GM12864 (cell line): ENCODE measurements around the gene UBAP1.
"Not testable (repeated sequence)": the region's sequence is repeated elsewhere in the genome, so short reads cannot be mapped to it uniquely, and the experiment has no call there.

Experiments used
- DNase-seq: peaks from one replicate; pipeline ENCODE4 v3.0.0-alpha.2; 2011; ENCODE audit warnings: low read depth
- H3K4me3 ChIP-seq: 2 replicates; pipeline ENCODE4 v1.5.1; 2011; ENCODE audit warnings: mild to moderate bottlenecking, low read depth, low read length, control low read depth
- TF ChIP-seq, protein P1 (sequence below): IDR thresholded peaks from 2 replicates; pipeline ENCODE4 v1.5.1; 2011; ENCODE audit warnings: low read depth, mild to moderate bottlenecking, moderate library complexity, low read length, control low read depth, inconsistent platforms; ENCODE audit errors: missing control alignments

The UBAP1 gene

GRCh38 chr9:34267660-34268059 is 88.8 kb downstream of the UBAP1 start:
- no peak overlapping the region for H3K4me3 ChIP-seq
- TF ChIP-seq, protein P1, sequence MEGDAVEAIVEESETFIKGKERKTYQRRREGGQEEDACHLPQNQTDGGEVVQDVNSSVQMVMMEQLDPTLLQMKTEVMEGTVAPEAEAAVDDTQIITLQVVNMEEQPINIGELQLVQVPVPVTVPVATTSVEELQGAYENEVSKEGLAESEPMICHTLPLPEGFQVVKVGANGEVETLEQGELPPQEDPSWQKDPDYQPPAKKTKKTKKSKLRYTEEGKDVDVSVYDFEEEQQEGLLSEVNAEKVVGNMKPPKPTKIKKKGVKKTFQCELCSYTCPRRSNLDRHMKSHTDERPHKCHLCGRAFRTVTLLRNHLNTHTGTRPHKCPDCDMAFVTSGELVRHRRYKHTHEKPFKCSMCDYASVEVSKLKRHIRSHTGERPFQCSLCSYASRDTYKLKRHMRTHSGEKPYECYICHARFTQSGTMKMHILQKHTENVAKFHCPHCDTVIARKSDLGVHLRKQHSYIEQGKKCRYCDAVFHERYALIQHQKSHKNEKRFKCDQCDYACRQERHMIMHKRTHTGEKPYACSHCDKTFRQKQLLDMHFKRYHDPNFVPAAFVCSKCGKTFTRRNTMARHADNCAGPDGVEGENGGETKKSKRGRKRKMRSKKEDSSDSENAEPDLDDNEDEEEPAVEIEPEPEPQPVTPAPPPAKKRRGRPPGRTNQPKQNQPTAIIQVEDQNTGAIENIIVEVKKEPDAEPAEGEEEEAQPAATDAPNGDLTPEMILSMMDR = no peak
- no peak for DNase-seq

DNA sequence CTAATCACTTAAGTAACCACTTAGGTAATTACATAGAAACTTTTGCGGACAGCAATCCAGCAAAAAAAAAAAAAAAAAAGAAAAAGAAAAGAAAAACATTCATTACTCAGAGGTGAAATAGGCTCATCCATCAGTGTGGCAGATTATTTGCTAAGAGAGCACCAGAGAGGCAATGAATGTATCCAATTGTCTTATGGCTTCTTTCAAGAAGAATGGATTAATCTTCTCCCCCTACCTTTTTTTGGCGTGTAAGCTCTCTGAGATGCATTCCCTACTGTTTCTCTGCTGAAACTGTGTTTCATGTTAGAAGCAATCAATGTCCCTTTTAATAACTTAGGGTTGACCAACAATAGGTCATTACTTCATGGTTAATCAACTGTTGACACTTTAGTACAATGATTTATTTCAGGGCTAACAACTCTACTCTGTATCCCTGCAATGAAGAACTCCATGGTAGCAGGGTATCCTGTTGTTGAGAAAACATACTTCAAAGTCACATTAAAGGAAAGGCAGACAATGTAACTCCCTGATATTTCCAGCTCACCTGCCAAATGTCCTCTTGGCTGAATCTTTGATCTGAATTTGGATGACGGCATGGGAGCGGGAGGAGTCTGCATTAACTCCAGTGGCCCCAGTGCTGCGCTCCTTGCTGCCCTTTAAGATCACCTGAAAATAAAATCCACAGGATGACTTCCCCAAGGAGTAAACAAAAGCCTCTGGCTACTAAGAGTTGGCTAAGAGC is 92.6 kb downstream of the UBAP1 start:
- no peak overlapping the region for H3K4me3 ChIP-seq
- TF ChIP-seq, protein P1 = no peak
- no peak for DNase-seq

GRCh38 chr9:34272101-34272541 is 93.3 kb downstream of the UBAP1 start:
- no peak for DNase-seq
- no peak overlapping the region for H3K4me3 ChIP-seq
- TF ChIP-seq, protein P1 = no peak

GRCh38 chr9:34273588-34273987 is 94.7 kb downstream of the UBAP1 start:
- not testable (repeated sequence) for DNase-seq, H3K4me3 ChIP-seq

DNA sequence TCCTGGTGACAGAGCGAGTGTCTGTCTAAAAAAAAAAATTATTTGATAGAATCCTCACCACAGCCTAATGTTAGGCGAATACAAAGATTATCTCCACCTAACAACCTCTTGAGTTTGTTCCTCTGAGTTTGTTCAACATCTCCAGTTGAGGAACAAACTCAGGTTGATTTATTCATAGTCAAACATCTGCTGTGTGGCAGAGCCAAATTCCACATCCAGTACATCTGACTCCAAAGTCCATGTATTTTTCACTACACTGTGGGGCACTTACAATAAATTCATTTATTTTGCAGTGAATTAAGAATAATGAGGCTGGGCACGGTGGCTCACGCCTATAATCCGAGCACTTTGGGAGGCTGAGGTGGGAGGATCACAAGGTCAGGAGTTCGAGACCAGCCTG is 97.0 kb downstream of the UBAP1 start:
- no peak for DNase-seq
- TF ChIP-seq, protein P1 = no peak
- H3K4me3 ChIP-seq = no peak overlapping the region

DNA sequence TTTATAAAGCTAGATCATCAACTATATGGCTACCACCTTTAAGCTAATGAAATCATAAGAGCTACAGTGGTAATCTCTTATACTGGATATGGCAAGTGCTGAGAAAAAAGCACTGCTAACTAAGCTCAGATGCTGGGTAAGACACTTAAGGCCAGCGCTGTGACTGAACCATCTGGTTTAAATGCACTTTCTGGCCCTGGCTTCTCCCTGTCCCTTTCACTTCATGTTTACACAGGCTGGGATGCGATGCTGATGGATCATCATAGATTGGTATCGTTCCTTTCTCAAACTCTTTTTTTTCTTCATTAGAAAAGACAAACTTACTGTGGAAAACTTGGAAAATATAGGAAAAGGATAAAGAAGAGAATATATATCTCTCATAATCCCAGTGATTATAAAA is 97.9 kb downstream of the UBAP1 start:
- no peak overlapping the region for H3K4me3 ChIP-seq
- no peak for DNase-seq
- TF ChIP-seq, protein P1 = no peak

DNA sequence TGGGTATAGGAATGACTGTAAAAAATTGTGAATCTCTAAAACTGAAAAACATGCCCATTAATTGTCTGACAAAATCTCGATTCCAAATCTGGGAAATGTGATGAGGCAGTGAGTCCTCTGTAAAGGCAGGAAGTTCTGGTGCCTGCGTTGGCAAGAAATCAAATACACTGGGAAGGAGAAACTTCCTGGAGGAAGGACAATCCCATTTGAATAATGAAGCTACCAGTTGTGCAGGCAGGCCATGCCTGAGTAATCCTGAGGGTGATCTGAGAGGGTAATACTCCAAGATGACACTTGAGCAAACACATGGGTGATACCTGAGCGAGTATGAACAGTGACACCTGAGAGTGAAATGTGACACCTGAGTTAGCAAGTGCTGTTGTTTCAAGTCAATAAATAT is 100.6 kb downstream of the UBAP1 start:
- H3K4me3 ChIP-seq = no peak overlapping the region
- no peak for DNase-seq
- TF ChIP-seq, protein P1 = no peak
